GM23338 (cell line): ENCODE data around the gene FKBP9. TPM values are rescaled to one million over a fixed set of nuclear protein-coding genes. Genes with fewer than 3 reads are reported as not detected.

Source experiments
- ATAC-seq: fragments of 200-7000 bp; cut with Tn5 transposase; 3 replicates; pipeline ENCODE4 v1.9.1; 2020
- DNase-seq: peaks from one replicate; pipeline ENCODE4 v3.0.0-alpha.2; 2015; ENCODE audit warnings: low spot score
- H2AFZ ChIP-seq: fragments of 200-600 bp; sonication (generic); 2 replicates; pipeline ENCODE4 v1.8.0; 2016; ENCODE audit warnings: antibody characterized with exemption, mild to moderate bottlenecking, moderate library complexity
- H3F3A ChIP-seq: fragments of 200-600 bp; sonication (generic); replicated peaks from 2 replicates; pipeline ENCODE4 v1.8.0; 2017; ENCODE audit warnings: antibody characterized with exemption, mixed run types, low read depth
- H3K27ac ChIP-seq: fragments of 200-600 bp; sonication (generic); 2 replicates; pipeline ENCODE4 v1.6.1; 2016; ENCODE audit warnings: low read depth
- H3K27me3 ChIP-seq: fragments of 200-600 bp; sonication (generic); 2 replicates; pipeline ENCODE4 v1.8.0; 2016; ENCODE audit warnings: mild to moderate bottlenecking, mixed run types, moderate library complexity; ENCODE audit not compliant: insufficient read depth
- H3K36me3 ChIP-seq: fragments of 200-600 bp; sonication (generic); 2 replicates; pipeline ENCODE4 v1.8.0; 2016; ENCODE audit warnings: mild to moderate bottlenecking; ENCODE audit not compliant: insufficient read depth
- H3K4me1 ChIP-seq: fragments of 200-600 bp; sonication (generic); 2 replicates; pipeline ENCODE4 v1.8.0; 2016; ENCODE audit warnings: mild to moderate bottlenecking, moderate library complexity; ENCODE audit not compliant: insufficient read depth
- H3K4me2 ChIP-seq: fragments of 200-600 bp; sonication (generic); 2 replicates; pipeline ENCODE4 v1.7.1; 2017; ENCODE audit warnings: mixed run types
- H3K4me3 ChIP-seq: fragments of 200-600 bp; sonication (generic); 2 replicates; pipeline ENCODE4 v1.6.1; 2016; ENCODE audit warnings: mixed run types
- H3K79me2 ChIP-seq: fragments of 200-600 bp; sonication (generic); replicated peaks from 2 replicates; pipeline ENCODE4 v1.8.0; 2017; ENCODE audit warnings: mild to moderate bottlenecking; ENCODE audit not compliant: insufficient read depth
- H3K9me2 ChIP-seq: fragments of 200-600 bp; sonication (generic); 2 replicates; pipeline ENCODE4 v1.8.0; 2017; ENCODE audit not compliant: insufficient read depth
- H4K20me1 ChIP-seq: fragments of 200-600 bp; sonication (generic); replicated peaks from 2 replicates; pipeline ENCODE4 v1.8.0; 2017; ENCODE audit warnings: mild to moderate bottlenecking; ENCODE audit not compliant: insufficient read depth
- H3K27ac Mint-ChIP-seq: 2 replicates; pipeline ENCODE4 v1.8.0; 2020; ENCODE audit warnings: inconsistent platforms, mild to moderate bottlenecking, moderate library complexity, mixed read lengths
- H3K27me3 Mint-ChIP-seq: 3 replicates; pipeline ENCODE4 v1.8.0; 2022; ENCODE audit warnings: low read depth, mild to moderate bottlenecking, moderate library complexity, mixed read lengths, inconsistent platforms; ENCODE audit not compliant: insufficient read depth, poor library complexity
- H3K36me3 Mint-ChIP-seq: 3 replicates; pipeline ENCODE4 v1.8.0; 2021; ENCODE audit warnings: low read depth, mild to moderate bottlenecking, inconsistent platforms, moderate library complexity, mixed read lengths
- H3K4me1 Mint-ChIP-seq: 3 replicates; pipeline ENCODE4 v1.8.0; 2020; ENCODE audit warnings: mild to moderate bottlenecking, inconsistent platforms, mixed read lengths
- H3K4me3 Mint-ChIP-seq: 3 replicates; pipeline ENCODE4 v1.8.0; 2021; ENCODE audit warnings: moderate library complexity, mild to moderate bottlenecking, inconsistent platforms, mixed read lengths
- H3K9me3 Mint-ChIP-seq: 3 replicates; pipeline ENCODE4 v1.8.0; 2020; ENCODE audit warnings: moderate library complexity, mild to moderate bottlenecking, inconsistent platforms, mixed read lengths
- CREB1 ChIP-seq: fragments of 250-450 bp; sonication (Bioruptor Pico); IDR thresholded peaks from 2 replicates; pipeline ENCODE4 v1.5.0; 2020; ENCODE audit warnings: low read depth, mild to moderate bottlenecking, moderate library complexity
- EZH2phosphoT487 ChIP-seq: fragments of 200-600 bp; sonication (generic); IDR thresholded peaks from one replicate; pipeline ENCODE4 v1.8.1; 2018; ENCODE audit warnings: antibody characterized with exemption; ENCODE audit not compliant: unreplicated experiment
- JUNB ChIP-seq: IDR thresholded peaks from one replicate; pipeline ENCODE4 v1.6.1; 2016; ENCODE audit warnings: antibody characterized with exemption; ENCODE audit not compliant: unreplicated experiment
- NANOG ChIP-seq: IDR thresholded peaks from 2 replicates; pipeline ENCODE4 v1.6.1; 2016; ENCODE audit warnings: antibody characterized with exemption, borderline replicate concordance
- POLR2AphosphoS5 ChIP-seq: IDR thresholded peaks from 2 replicates; pipeline ENCODE4 v1.6.1; 2016; ENCODE audit warnings: antibody characterized with exemption, low read depth
- STAT1 ChIP-seq: IDR thresholded peaks from one replicate; pipeline ENCODE4 v1.6.1; 2016; ENCODE audit warnings: antibody characterized with exemption; ENCODE audit not compliant: unreplicated experiment
- ZNF114 ChIP-seq: fragments of 250-450 bp; sonication (Bioruptor Pico); IDR thresholded peaks from 2 replicates; pipeline ENCODE4 v1.5.0; 2020; ENCODE audit warnings: mild to moderate bottlenecking, moderate library complexity
- polyA plus RNA-seq: library from polyadenylated mRNA; unstranded; fragments of >200 nt; fragmentation: Nextera tagmentation; extraction: Ambion mirVana; gene quantifications from 2 replicates; pipeline ENCODE4 v1.2.1, GENCODE V29; 2016
- total RNA-seq: library from RNA; depleted of rRNA; stranded (reverse); fragments of >200 nt; shearing (Covaris generic); gene quantifications from 2 replicates; pipeline ENCODE4 v1.2.3, GENCODE V29; 2014
- TF ChIP-seq, protein P1 (sequence below), 2 experiments: fragments of 200-600 bp in 1 of 2; sonication (generic) in 1 of 2; conservative IDR thresholded peaks; 2 replicates each; pipeline versions ENCODE4 v1.5.1 to v1.6.1; 2016 to 2017; ENCODE audit warnings: antibody characterized with exemption in 2 of 2, low read depth in 2 of 2, mild to moderate bottlenecking in 2 of 2, moderate library complexity in 1 of 2
- TF ChIP-seq, protein P2 (sequence below): IDR thresholded peaks from 2 replicates; pipeline ENCODE4 v1.6.1; 2016; ENCODE audit warnings: antibody characterized with exemption
- TF ChIP-seq, protein P3 (sequence below): fragments of 250-450 bp; sonication (Bioruptor Pico); IDR thresholded peaks from 2 replicates; pipeline ENCODE4 v1.5.0; 2020; ENCODE audit warnings: mild to moderate bottlenecking, moderate library complexity

The FKBP9 gene
- total and polyA plus RNA-seq, 2 experiments from 2014 or later, result 5.2 to 15.8 TPM

DNA sequence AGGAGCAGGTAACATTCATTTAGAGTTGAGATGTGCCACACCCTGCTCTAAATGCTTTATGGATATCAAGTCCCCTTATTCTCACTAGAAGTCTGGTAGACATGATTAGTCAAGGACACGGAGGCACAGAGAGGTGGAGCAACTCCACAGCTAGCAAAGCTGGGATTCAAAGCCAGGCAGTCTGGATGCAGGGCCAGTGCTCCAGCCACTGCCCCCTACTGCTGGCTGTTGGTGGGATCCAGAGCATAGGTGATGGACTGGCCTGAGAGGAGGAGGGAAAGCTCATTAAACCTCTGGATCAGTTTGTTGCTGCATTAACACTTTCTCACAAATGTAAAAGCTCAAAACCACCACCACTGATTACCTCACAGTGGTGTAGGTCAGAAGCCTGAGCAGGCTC is 43.1 kb upstream of the FKBP9 start:
- H2AFZ ChIP-seq, result no peak overlapping the region
- H3K4me3 ChIP-seq, result no peak overlapping the region
- H3K4me1 Mint-ChIP-seq, result no peaks in the 10 kb centered on the region
- no peak overlapping the region for H3K4me2 ChIP-seq
- H3K4me3 Mint-ChIP-seq, result no peak overlapping the region
- H3F3A ChIP-seq, result no peaks in the 10 kb centered on the region
- H3K79me2 ChIP-seq, result no peaks in the 10 kb centered on the region
- H3K36me3 ChIP-seq, result no peaks in the 10 kb centered on the region
- H3K9me3 Mint-ChIP-seq, result no peaks in the 10 kb centered on the region
- no peak for TF ChIP-seq POLR2AphosphoS5
- no peak for TF ChIP-seq JUNB
- TF ChIP-seq, protein P1, sequence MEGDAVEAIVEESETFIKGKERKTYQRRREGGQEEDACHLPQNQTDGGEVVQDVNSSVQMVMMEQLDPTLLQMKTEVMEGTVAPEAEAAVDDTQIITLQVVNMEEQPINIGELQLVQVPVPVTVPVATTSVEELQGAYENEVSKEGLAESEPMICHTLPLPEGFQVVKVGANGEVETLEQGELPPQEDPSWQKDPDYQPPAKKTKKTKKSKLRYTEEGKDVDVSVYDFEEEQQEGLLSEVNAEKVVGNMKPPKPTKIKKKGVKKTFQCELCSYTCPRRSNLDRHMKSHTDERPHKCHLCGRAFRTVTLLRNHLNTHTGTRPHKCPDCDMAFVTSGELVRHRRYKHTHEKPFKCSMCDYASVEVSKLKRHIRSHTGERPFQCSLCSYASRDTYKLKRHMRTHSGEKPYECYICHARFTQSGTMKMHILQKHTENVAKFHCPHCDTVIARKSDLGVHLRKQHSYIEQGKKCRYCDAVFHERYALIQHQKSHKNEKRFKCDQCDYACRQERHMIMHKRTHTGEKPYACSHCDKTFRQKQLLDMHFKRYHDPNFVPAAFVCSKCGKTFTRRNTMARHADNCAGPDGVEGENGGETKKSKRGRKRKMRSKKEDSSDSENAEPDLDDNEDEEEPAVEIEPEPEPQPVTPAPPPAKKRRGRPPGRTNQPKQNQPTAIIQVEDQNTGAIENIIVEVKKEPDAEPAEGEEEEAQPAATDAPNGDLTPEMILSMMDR (conservative IDR thresholded peaks at IDR 0.05; ENCODE audit: low read depth in 2 of 2), result peak in 1 of 2 experiments; percentile 41; a peak in 2 of 4 replicates
- no peak for TF ChIP-seq NANOG
- H3K36me3 Mint-ChIP-seq, result no peaks in the 10 kb centered on the region
- peaks cover 8% of the 10 kb centered on the region for H3K27me3 Mint-ChIP-seq
- no peaks in the 10 kb centered on the region for H3K9me2 ChIP-seq
- H3K27me3 ChIP-seq, result no peaks in the 10 kb centered on the region
- no peaks in the 10 kb centered on the region for H4K20me1 ChIP-seq
- no peak overlapping the region for H3K27ac ChIP-seq
- no peak overlapping the region for H3K27ac Mint-ChIP-seq
- no peak for DNase-seq
- peak; percentile 72 for ATAC-seq
- no peaks in the 10 kb centered on the region for H3K4me1 ChIP-seq

DNA sequence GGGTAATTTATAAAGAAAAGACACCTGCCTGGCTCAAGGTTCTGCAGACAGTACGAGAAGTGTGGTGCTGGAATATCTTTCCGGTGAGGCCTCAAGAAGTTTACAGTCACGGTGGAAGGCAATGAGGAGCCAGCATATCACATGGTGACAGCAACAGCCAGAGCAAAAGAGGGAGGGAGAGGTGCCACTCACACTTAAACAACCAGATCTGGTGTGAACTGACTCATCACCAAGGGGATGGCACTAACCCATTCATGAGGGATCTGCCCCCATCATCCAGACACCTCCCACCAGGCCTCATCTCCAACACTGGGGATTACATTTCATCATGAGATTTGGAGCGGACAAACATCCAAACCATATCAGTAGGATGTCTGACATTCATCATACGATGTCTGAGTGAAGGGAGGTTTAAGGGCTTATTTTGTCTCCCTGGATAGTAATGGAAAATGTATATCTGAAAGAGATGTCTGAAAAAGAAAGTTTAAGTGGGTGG is 42.2 kb upstream of the FKBP9 start:
- no peaks in the 10 kb centered on the region for H3K27me3 ChIP-seq
- no peaks in the 10 kb centered on the region for H3K36me3 ChIP-seq
- H3K9me3 Mint-ChIP-seq, result no peaks in the 10 kb centered on the region
- no peak for ATAC-seq
- no peaks in the 10 kb centered on the region for H3K79me2 ChIP-seq
- H3K27me3 Mint-ChIP-seq, result peaks cover 8% of the 10 kb centered on the region
- no peaks in the 10 kb centered on the region for H3K4me1 ChIP-seq
- H3K27ac ChIP-seq, result no peak overlapping the region
- no peak overlapping the region for H3K4me3 Mint-ChIP-seq
- H3F3A ChIP-seq, result no peaks in the 10 kb centered on the region
- no peak overlapping the region for H3K4me2 ChIP-seq
- H3K9me2 ChIP-seq, result no peaks in the 10 kb centered on the region
- H3K4me3 ChIP-seq, result no peak overlapping the region
- no peak for DNase-seq
- no peaks in the 10 kb centered on the region for H3K36me3 Mint-ChIP-seq
- H3K27ac Mint-ChIP-seq, result no peak overlapping the region
- H2AFZ ChIP-seq, result no peak overlapping the region
- H4K20me1 ChIP-seq, result no peaks in the 10 kb centered on the region
- no peaks in the 10 kb centered on the region for H3K4me1 Mint-ChIP-seq
- TF ChIP-seq STAT1, result no peak
- TF ChIP-seq, protein P2, sequence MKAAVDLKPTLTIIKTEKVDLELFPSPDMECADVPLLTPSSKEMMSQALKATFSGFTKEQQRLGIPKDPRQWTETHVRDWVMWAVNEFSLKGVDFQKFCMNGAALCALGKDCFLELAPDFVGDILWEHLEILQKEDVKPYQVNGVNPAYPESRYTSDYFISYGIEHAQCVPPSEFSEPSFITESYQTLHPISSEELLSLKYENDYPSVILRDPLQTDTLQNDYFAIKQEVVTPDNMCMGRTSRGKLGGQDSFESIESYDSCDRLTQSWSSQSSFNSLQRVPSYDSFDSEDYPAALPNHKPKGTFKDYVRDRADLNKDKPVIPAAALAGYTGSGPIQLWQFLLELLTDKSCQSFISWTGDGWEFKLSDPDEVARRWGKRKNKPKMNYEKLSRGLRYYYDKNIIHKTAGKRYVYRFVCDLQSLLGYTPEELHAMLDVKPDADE, result no peak
- TF ChIP-seq NANOG, result no peak
- no peak for TF ChIP-seq ZNF114 (CRISPR knock-in tag)
- no peak for TF ChIP-seq EZH2phosphoT487
- TF ChIP-seq, protein P3, sequence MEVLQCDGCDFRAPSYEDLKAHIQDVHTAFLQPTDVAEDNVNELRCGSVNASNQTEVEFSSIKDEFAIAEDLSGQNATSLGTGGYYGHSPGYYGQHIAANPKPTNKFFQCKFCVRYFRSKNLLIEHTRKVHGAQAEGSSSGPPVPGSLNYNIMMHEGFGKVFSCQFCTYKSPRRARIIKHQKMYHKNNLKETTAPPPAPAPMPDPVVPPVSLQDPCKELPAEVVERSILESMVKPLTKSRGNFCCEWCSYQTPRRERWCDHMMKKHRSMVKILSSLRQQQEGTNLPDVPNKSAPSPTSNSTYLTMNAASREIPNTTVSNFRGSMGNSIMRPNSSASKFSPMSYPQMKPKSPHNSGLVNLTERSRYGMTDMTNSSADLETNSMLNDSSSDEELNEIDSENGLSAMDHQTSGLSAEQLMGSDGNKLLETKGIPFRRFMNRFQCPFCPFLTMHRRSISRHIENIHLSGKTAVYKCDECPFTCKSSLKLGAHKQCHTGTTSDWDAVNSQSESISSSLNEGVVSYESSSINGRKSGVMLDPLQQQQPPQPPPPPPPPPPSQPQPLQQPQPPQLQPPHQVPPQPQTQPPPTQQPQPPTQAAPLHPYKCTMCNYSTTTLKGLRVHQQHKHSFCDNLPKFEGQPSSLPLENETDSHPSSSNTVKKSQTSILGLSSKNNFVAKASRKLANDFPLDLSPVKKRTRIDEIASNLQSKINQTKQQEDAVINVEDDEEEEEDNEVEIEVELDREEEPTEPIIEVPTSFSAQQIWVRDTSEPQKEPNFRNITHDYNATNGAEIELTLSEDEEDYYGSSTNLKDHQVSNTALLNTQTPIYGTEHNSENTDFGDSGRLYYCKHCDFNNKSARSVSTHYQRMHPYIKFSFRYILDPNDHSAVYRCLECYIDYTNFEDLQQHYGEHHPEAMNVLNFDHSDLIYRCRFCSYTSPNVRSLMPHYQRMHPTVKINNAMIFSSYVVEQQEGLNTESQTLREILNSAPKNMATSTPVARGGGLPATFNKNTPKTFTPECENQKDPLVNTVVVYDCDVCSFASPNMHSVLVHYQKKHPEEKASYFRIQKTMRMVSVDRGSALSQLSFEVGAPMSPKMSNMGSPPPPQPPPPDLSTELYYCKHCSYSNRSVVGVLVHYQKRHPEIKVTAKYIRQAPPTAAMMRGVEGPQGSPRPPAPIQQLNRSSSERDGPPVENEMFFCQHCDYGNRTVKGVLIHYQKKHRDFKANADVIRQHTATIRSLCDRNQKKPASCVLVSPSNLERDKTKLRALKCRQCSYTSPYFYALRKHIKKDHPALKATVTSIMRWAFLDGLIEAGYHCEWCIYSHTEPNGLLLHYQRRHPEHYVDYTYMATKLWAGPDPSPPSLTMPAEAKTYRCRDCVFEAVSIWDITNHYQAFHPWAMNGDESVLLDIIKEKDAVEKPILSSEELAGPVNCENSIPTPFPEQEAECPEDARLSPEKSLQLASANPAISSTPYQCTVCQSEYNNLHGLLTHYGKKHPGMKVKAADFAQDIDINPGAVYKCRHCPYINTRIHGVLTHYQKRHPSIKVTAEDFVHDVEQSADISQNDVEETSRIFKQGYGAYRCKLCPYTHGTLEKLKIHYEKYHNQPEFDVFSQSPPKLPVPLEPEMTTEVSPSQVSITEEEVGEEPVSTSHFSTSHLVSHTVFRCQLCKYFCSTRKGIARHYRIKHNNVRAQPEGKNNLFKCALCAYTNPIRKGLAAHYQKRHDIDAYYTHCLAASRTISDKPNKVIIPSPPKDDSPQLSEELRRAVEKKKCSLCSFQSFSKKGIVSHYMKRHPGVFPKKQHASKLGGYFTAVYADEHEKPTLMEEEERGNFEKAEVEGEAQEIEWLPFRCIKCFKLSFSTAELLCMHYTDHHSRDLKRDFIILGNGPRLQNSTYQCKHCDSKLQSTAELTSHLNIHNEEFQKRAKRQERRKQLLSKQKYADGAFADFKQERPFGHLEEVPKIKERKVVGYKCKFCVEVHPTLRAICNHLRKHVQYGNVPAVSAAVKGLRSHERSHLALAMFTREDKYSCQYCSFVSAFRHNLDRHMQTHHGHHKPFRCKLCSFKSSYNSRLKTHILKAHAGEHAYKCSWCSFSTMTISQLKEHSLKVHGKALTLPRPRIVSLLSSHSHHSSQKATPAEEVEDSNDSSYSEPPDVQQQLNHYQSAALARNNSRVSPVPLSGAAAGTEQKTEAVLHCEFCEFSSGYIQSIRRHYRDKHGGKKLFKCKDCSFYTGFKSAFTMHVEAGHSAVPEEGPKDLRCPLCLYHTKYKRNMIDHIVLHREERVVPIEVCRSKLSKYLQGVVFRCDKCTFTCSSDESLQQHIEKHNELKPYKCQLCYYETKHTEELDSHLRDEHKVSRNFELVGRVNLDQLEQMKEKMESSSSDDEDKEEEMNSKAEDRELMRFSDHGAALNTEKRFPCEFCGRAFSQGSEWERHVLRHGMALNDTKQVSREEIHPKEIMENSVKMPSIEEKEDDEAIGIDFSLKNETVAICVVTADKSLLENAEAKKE, result no peak
- no peak for TF ChIP-seq JUNB
- TF ChIP-seq POLR2AphosphoS5, result no peak
- TF ChIP-seq, protein P1 (conservative IDR thresholded peaks at IDR 0.05; ENCODE audit: low read depth in 2 of 2), result no peak
- no peak for TF ChIP-seq CREB1
